Left renal cortex interstitium (tissue), 4 donors: ENCODE measurements around the gene CDC5L. TPM values are rescaled to one million over a fixed set of nuclear protein-coding genes. Genes with fewer than 3 reads are reported as not detected.
"Not testable (repeated sequence)": the region's sequence is repeated elsewhere in the genome, so short reads cannot be mapped to it uniquely, and the experiment has no call there.

Experiments
- DNase-seq, 4 donors: peaks; one replicate each; pipeline ENCODE4 v3.0.0-alpha.2; 2013; ENCODE audit warnings: low read depth in 4 of 4, low spot score in 2 of 4, missing footprints in 1 of 4
- polyA plus RNA-seq, 4 donors: library from polyadenylated mRNA; unstranded; fragments of 120-200 nt; gene quantifications; one replicate each; pipeline ENCODE4 v1.2.1, GENCODE V29; 2013; ENCODE audit not compliant: insufficient read length in 4 of 4

The CDC5L gene
- polyA plus RNA-seq, 4 donors, result 36.6 to 45.0 (median 40.7) TPM

- not testable (repeated sequence) for DNase-seq
Measured at GRCh38 chr6:44449181-44449580, 61.7 kb downstream of the CDC5L start.

- DNase-seq, result no peak
Measured at GRCh38 chr6:44451803-44452695, 64.5 kb downstream of the CDC5L start.

GRCh38 chr6:44452725-44453124 lies 65.2 kb downstream of the CDC5L start:
- no peak for DNase-seq

GRCh38 chr6:44453146-44453545 lies 65.6 kb downstream of the CDC5L start:
- DNase-seq, result no peak

- no peak for DNase-seq
Measured at GRCh38 chr6:44454198-44454597, 66.7 kb downstream of the CDC5L start.

- no peak for DNase-seq
Measured at GRCh38 chr6:44456070-44456965, 68.8 kb downstream of the CDC5L start.

GRCh38 chr6:44456966-44457292 lies 69.4 kb downstream of the CDC5L start:
- no peak for DNase-seq

GRCh38 chr6:44457596-44457995 lies 70.1 kb downstream of the CDC5L start:
- no peak for DNase-seq

- DNase-seq, result no peak
Measured at GRCh38 chr6:44458551-44458950, 71.0 kb downstream of the CDC5L start.

- no peak for DNase-seq
Measured at GRCh38 chr6:44462335-44462734, 74.8 kb downstream of the CDC5L start.

- no peak for DNase-seq
Measured at GRCh38 chr6:44462797-44463727, 75.6 kb downstream of the CDC5L start.

- DNase-seq, result no peak
Measured at GRCh38 chr6:44463728-44464450, 76.4 kb downstream of the CDC5L start.

- DNase-seq, result no peak
Measured at GRCh38 chr6:44464527-44465310, 77.2 kb downstream of the CDC5L start.

- DNase-seq, result no peak
Measured at GRCh38 chr6:44466955-44467354, 79.4 kb downstream of the CDC5L start.

- no peak for DNase-seq
Measured at GRCh38 chr6:44468835-44469234, 81.3 kb downstream of the CDC5L start.

- no peak for DNase-seq
Measured at GRCh38 chr6:44470115-44470464, 82.6 kb downstream of the CDC5L start.

GRCh38 chr6:44470746-44471145 lies 83.2 kb downstream of the CDC5L start:
- no peak for DNase-seq

- DNase-seq, result no peak
Measured at GRCh38 chr6:44471271-44471981, 83.9 kb downstream of the CDC5L start.
